HG03439 (cell line): ENCODE measurements around the gene CRY1.

Source experiments
- ATAC-seq: cut with Tn5 transposase; IDR thresholded peaks from one replicate; pipeline ENCODE4 v1.9.1; 2021; ENCODE audit warnings: mild to moderate bottlenecking, moderate library complexity; ENCODE audit not compliant: unreplicated experiment

Gene CRY1

GRCh38 chr12:107093417-107094182, at the start of gene CRY1:
TSS of gene CRY1 (minus strand) at chr12:107093549. CDS start at chr12:107092961, 588 bp downstream.
- ATAC-seq: peak; percentile 91

- ATAC-seq: no peak
Observed at GRCh38 chr12:107139787-107140186, 46.4 kb upstream of the CRY1 start.

- ATAC-seq: no peak
Observed at GRCh38 chr12:107138990-107139389, 45.6 kb upstream of the CRY1 start.

- ATAC-seq: no peak
Observed at GRCh38 chr12:107135177-107135576, 41.8 kb upstream of the CRY1 start.

GRCh38 chr12:107134558-107134957, 41.2 kb upstream of the CRY1 start:
- no peak for ATAC-seq

GRCh38 chr12:107133462-107133861, 40.1 kb upstream of the CRY1 start:
- ATAC-seq: no peak

GRCh38 chr12:107131832-107132616, 38.7 kb upstream of the CRY1 start:
- no peak for ATAC-seq

- ATAC-seq: no peak
Observed at GRCh38 chr12:107130830-107131611, 37.7 kb upstream of the CRY1 start.

GRCh38 chr12:107129315-107129930, 36.1 kb upstream of the CRY1 start:
- no peak for ATAC-seq

- ATAC-seq: no peak
Observed at GRCh38 chr12:107127482-107128430, 34.4 kb upstream of the CRY1 start.

GRCh38 chr12:107126796-107127481, 33.6 kb upstream of the CRY1 start:
- no peak for ATAC-seq

GRCh38 chr12:107125833-107126232, 32.5 kb upstream of the CRY1 start:
- no peak for ATAC-seq

GRCh38 chr12:107122452-107122958, 29.2 kb upstream of the CRY1 start:
- no peak for ATAC-seq

GRCh38 chr12:107119091-107119490, 25.7 kb upstream of the CRY1 start:
- ATAC-seq: no peak

- ATAC-seq: no peak
Observed at GRCh38 chr12:107118624-107119023, 25.3 kb upstream of the CRY1 start.

GRCh38 chr12:107115119-107115518, 21.8 kb upstream of the CRY1 start:
- no peak for ATAC-seq

- ATAC-seq: no peak
Observed at GRCh38 chr12:107111314-107111713, 18.0 kb upstream of the CRY1 start.

GRCh38 chr12:107109726-107110719, 16.7 kb upstream of the CRY1 start:
- no peak for ATAC-seq
